GM04503 (cell line): ENCODE measurements around the gene ZNF879.

ENCODE experiments used
- DNase-seq: peaks from one replicate; pipeline ENCODE4 v3.0.0-alpha.2; 2012; ENCODE audit warnings: low read depth

ZNF879 gene

DNA sequence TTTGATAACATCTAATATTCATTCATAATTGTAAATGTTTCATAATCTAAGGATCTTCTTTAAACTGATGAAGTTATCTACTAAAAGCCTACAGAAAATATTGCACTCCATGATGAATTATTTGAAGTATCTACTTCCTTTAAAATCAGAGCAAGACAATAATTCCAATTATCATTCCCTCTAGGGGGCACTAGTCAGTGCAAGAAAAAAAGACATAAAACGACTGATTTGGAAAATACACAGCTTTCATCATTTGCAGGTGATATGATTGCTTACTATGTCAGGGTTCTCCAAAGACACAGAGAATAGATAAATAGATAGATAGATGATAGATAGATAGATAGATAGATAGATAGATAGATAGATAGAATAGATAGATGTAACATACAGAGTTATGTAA lies 14.9 kb upstream of the ZNF879 start:
- DNase-seq = no peak

- DNase-seq = no peak
Measured at GRCh38 chr5:179033004-179033580, 9.5 kb downstream of the ZNF879 start.

DNA sequence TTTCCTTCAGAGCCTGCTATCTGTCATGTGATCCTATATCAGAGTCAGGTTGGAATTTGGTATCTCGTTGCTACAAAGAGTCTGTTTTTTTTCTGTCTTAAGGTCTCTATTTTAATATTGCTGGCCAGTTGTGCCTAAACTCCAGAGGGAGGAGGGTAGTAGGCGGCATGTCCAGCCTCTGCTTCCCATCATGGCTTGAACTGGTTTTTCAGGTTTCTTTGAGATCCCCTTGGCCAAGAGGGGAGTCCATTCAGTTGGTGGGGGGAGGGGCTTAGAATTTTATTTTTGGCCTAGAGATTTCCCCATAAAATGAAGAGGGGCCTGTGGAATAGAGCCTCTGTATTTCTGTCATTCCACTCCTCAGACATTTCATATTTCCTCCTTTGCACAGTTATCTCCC lies 21.2 kb downstream of the ZNF879 start:
- DNase-seq = no peak

DNA sequence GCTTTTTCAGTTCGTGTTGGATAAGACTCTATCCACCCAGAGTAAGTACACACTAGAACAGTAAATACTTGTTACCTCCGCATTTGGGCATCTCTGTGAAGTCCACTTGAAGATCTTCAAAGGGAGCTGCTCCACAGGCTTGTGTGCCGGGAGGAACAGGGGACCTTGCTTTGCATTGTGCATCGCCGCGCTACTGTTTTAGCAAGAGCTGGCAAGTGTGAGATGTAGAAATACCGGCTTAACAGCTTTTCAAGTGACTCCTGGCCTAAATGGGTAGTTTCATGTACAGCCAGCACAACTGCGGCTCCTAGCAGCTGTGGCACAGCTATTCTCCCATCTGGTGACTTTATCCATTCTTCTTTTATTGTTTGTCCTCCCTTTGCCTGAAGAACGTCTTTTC lies 28.2 kb downstream of the ZNF879 start:
- no peak for DNase-seq

- no peak for DNase-seq
Measured at GRCh38 chr5:179054036-179054785, 30.6 kb downstream of the ZNF879 start.

- no peak for DNase-seq
Measured at GRCh38 chr5:179054876-179055275, 31.3 kb downstream of the ZNF879 start.

GRCh38 chr5:179055436-179055835 lies 31.8 kb downstream of the ZNF879 start:
- DNase-seq = no peak

GRCh38 chr5:179055841-179056240 lies 32.2 kb downstream of the ZNF879 start:
- no peak for DNase-seq

DNA sequence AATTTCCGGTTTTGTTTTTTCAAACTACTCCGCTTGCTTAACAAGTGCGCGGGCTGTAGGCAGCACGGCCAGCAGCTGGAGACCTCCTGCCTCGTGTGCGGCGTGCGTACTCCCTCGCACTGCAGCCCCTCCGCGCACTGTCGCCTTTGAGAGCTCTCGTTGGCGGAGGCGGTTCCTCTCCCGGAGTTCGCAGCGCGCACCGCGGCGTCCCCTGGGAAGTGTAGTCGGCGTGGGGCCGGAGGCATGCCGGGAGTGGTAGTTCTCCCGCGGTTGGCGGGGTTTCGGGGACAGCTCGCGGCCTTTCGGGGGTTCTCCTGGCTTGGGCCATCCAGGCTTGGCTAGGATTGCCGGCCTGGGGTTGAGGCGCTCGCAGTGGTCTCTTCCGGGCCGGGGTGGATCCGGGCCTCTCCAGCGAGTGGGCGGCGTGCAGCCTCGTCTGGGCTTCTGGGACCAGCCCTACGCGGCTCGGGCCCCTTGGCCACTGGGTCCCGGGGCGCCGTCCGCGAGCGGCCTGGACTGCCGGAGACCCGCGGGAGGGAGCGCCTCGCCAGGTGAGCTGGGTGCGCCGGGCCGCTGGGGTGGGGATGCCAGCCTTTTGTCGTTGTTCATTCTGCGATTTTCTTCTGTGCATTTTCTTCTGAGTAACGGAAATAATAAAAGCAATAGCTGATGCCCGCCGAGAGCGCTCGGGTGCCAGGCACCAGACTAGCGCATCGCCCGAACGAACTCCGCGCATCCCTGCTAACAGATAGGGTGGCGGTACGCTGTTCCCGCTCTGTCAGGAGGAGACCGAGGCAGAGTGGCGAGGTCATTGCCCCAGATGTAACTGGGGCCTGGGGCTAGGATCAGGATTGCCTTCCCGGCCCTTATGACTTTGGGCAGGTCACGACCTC lies 36.8 kb downstream of the ZNF879 start, which contains the start of gene ZNF354C:
Gene ZNF354C, plus strand, starts transcription at position 258 of the 893 bp plus-strand sequence. CDS start 1,696 bp downstream, outside the sequence.
- peak; percentile 53 for DNase-seq

DNA sequence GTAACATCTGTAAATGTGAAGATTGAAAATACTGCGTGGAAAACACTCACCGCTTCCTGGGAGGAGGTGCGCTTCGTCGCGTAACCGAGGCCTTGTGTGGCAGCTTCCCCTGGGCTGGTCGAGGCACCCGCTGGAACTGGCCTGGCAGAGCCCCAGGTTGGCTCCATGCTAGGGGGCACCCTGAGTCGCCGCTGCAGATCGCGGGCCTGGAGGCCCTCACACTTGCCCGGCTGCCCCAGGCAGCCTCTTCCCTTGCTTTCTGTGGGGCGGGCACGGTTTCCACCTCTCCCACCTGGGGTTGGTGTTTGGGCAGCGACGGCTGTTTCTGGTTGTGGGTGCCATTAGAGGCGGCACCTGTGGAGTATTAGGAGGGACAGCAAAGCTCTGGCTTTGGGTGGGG lies 37.4 kb downstream of the ZNF879 start:
- no peak for DNase-seq

DNA sequence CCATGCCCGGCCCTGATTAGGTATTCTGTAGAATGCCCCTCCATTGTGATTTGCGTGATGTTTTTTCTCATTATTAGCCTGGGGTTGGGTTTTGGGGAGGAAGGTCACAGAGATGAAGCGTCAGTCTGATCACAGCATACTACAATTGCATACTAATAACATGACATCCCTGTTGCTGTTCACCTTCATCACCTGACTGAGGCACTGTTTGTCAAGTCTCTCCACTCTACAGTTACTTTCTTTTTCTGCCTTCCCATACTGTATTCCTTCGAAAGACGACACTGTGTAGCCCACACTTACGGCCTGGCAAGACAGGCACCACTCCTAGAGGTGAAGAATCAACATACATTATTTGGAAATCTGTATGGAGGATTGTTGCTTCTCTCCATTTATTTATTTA lies 42.1 kb downstream of the ZNF879 start:
- no peak for DNase-seq

DNA sequence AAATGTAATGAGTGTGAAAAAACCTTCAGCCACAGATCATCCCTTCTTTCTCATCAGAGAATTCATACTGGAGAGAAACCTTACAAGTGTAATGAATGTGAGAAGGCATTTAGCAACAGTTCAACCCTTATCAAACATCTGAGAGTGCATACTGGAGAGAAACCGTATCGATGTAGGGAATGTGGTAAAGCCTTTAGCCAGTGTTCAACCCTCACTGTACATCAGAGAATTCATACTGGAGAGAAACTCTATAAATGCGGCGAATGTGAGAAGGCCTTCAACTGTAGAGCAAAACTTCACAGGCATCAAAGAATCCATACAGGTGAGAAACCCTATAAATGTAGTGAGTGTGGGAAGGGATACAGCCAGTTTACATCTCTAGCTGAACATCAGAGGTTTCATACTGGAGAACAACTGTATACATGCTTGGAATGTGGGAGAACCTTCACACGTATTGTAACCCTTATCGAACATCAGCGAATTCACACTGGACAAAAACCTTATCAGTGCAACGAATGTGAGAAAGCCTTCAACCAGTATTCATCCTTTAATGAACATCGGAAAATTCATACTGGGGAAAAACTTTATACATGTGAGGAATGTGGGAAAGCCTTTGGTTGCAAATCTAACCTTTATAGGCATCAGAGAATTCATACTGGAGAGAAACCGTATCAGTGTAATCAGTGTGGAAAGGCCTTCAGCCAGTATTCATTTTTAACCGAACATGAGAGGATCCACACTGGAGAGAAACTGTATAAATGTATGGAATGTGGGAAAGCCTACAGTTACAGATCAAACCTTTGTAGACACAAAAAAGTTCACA lies 55.8 kb downstream of the ZNF879 start:
- DNase-seq = no peak

GRCh38 chr5:179080724-179081123 lies 57.1 kb downstream of the ZNF879 start:
- no peak for DNase-seq
